WERI-Rb-1 (cell line): ENCODE data around the gene LCE1F.

Experiments used
- DNase-seq: peaks from one replicate; pipeline ENCODE4 v3.0.0-alpha.2; 2020
- H3K27ac ChIP-seq: fragments of 250-450 bp; sonication (Bioruptor Pico); 2 replicates; pipeline ENCODE4 v1.5.1; 2020; ENCODE audit warnings: mild to moderate bottlenecking, moderate library complexity
- H3K27me3 ChIP-seq: fragments of 250-450 bp; sonication (Bioruptor Pico); 2 replicates; pipeline ENCODE4 v1.5.1; 2021; ENCODE audit warnings: mild to moderate bottlenecking, low read depth, moderate library complexity; ENCODE audit not compliant: insufficient read depth, severe bottlenecking
- H3K36me3 ChIP-seq: fragments of 250-450 bp; sonication (Bioruptor Pico); 2 replicates; pipeline ENCODE4 v1.5.1; 2020; ENCODE audit warnings: mild to moderate bottlenecking, moderate library complexity
- H3K4me3 ChIP-seq: 2 replicates; pipeline ENCODE4 v1.5.1; 2011; ENCODE audit warnings: low read depth, mild to moderate bottlenecking, control low read depth, low read length
- H3K9me3 ChIP-seq: fragments of 250-450 bp; sonication (Bioruptor Pico); 2 replicates; pipeline ENCODE4 v1.5.1; 2021; ENCODE audit warnings: mild to moderate bottlenecking, moderate library complexity; ENCODE audit not compliant: severe bottlenecking
- CTCF ChIP-seq: IDR thresholded peaks from 2 replicates; pipeline ENCODE4 v1.5.1; 2011; ENCODE audit warnings: low read depth, mild to moderate bottlenecking, control low read depth, inconsistent platforms, low read length

Gene LCE1F

GRCh38 chr1:152801333-152801732 lies 26.4 kb downstream of the LCE1F start:
- no peak for DNase-seq
- Histone ChIP-seq H3K4me3 (no peak overlapping the region), H3K27ac (no peak overlapping the region), H3K36me3 (no peaks in the 10 kb centered on the region), H3K27me3 (peaks cover 78% of the 10 kb centered on the region), H3K9me3 (peaks cover 2% of the 10 kb centered on the region)
- no peak for TF ChIP-seq CTCF

- Histone ChIP-seq H3K9me3 (peaks cover 2% of the 10 kb centered on the region), H3K4me3 (no peak within 1 kb of the TSS), H3K36me3 (no peaks in the 10 kb centered on the region), H3K27me3 (peaks cover 84% of the 10 kb centered on the region), H3K27ac (no peak within 1 kb of the TSS)
- no peak for TF ChIP-seq CTCF
- no peak for DNase-seq
These were observed 31.6 kb downstream of the LCE1F start, which contains the start of gene LCE1C for GRCh38 chr1:152806576-152806975. LCE1C (minus strand) TSS chr1:152806651; CDS start chr1:152805478, 1,173 bp downstream.

GRCh38 chr1:152811050-152811449 lies 36.1 kb downstream of the LCE1F start:
- peaks cover 81% of the 10 kb centered on the region for H3K27me3 ChIP-seq

GRCh38 chr1:152811671-152812070 lies 36.7 kb downstream of the LCE1F start, which contains the start of gene LCE1B:
LCE1B (plus strand) TSS chr1:152811971; CDS start chr1:152812447, 476 bp downstream.
- Histone ChIP-seq H3K27ac (no peak within 1 kb of the TSS), H3K9me3 (peaks cover 6% of the 10 kb centered on the region), H3K36me3 (no peaks in the 10 kb centered on the region), H3K4me3 (no peak within 1 kb of the TSS), H3K27me3 (peaks cover 79% of the 10 kb centered on the region)
- no peak for TF ChIP-seq CTCF
- no peak for DNase-seq

More at GRCh38 chr1:152811050-152811449, 36.1 kb downstream of the LCE1F start:
- DNase-seq = no peak
- Histone ChIP-seq H3K9me3 (peaks cover 6% of the 10 kb centered on the region), H3K27ac (no peak overlapping the region), H3K36me3 (no peaks in the 10 kb centered on the region), H3K4me3 (no peak overlapping the region)
- TF ChIP-seq CTCF = no peak

GRCh38 chr1:152817309-152817708 lies 42.4 kb downstream of the LCE1F start:
- peaks cover 4% of the 10 kb centered on the region for H3K9me3 ChIP-seq

More at GRCh38 chr1:152817309-152817708, 42.4 kb downstream of the LCE1F start:
- Histone ChIP-seq H3K27me3 (peaks cover 75% of the 10 kb centered on the region), H3K36me3 (no peaks in the 10 kb centered on the region), H3K27ac (no peak overlapping the region), H3K4me3 (no peak overlapping the region)
- no peak for TF ChIP-seq CTCF
- no peak for DNase-seq
